HG03378 (cell line): ENCODE results near the gene NUP160.
"Not testable (repeated sequence)": the region's sequence is repeated elsewhere in the genome, so short reads cannot be mapped to it uniquely, and the experiment has no call there.

ENCODE experiments used
- ATAC-seq: cut with Tn5 transposase; IDR thresholded peaks from one replicate; pipeline ENCODE4 v1.9.1; 2021; ENCODE audit warnings: mild to moderate bottlenecking, moderate library complexity; ENCODE audit not compliant: unreplicated experiment

Gene NUP160

DNA sequence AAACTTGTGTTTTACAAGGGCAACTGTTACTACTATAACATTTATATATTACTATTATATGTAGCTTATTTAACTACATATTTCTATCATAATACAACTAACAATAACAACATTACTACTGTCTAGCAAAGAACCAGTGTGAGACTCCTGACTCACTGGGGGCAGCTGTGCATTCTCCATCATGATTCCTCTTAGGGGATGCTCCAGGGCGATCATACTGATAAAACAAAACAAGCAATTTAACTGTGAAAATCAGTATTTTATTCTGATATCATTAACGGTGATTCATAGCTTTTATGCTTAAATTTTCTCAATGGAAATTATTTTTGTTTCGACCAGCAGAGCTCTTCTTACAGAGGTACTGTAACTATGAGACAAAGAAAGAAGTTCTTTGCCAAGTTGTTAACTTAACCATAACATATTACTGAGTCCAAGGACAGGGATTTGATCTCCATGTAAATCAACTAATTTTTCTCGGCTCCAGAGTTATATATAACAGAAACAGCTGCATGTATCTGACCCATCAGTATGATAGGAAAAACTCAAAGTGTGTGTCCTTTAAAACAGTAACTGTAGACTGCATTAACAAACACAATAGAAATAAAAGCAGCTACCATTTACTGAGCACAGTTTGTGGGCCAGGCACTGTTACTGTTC is 56.2 kb downstream of the NUP160 start:
- no peak for ATAC-seq

DNA sequence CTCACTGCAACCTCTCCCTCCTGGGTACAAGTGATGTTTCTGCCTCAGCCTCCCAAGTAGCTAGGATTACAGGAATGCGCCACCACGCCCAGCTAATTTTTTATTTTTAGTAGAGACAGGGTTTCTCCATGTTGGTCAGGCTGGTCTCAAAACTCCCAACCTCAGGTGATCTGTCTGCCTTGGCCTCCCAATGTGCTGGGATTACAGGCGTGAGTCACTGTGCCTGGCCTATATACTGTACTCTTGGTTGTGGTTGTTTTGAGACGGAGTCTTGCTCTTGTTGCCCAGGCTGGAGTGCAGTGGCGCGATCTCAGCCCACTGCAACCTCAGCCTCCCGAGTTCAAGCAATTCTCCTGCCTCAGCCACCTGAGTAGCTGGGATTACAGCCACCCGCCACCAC is 58.1 kb downstream of the NUP160 start:
- not testable (repeated sequence) for ATAC-seq

DNA sequence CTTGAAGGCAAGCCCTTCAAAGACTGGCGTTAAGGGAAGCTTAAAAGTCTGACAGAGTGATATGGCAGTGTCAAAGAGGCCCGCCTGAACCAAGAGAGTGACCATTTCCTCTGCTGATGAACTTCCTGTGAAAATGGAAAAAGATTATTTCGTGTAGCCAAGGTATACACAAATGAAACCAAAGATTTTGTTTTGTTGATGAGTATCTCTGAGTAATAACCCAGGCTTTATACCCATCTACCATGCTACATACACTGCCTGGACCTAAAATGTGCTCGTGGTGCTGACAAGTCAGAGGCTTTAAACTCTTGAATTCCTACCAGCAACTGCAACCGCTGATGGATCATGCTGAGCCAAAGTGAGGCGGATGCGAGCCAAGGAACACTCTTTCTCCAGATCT is 60.0 kb downstream of the NUP160 start:
- ATAC-seq: no peak

DNA sequence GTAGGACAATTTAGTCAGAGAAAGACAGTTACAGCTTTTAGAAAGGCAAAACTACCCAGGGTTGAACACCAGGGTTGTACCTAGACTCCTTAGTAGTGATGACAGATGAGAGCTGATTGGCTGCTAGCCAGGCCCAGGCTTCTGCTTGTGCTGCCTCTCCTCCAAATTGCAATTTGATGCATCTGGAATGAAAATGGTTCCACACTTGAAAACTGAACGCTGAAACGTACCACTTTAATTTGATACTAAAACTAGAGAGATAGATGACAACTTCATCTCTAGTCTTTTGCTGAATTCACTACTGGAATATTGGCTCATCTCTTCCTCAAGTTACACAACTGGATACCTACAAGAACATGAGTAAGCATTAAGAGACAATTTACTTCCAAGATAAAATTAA is 61.8 kb downstream of the NUP160 start:
- ATAC-seq: no peak

DNA sequence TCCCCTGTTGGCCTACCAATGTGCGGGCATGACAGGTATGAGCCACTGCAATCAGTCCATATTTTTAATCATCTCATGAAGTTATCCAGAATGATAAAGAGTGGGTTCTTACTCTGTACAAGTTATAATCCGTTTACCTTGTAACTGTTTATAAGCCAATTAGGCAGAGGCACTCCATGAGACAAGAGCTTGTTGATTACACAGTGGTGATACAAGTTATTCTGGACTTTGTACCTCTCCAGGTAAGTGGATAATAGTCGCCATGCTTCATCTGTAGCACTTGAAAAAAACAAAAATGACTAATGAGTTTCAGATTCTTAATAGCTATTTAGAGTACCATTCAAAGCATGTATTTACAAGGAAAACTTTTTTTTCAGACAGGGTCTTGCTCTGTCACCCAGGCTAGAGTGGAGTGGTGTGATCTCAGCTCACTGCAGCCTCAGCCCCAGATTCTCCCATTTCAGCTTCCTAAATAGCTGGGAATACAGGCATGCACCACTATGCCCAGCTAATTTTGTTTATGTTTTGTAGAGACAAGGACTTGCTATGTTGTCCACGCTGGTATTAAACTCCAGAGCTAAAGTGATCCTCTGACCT is 63.3 kb downstream of the NUP160 start:
- no peak for ATAC-seq

DNA sequence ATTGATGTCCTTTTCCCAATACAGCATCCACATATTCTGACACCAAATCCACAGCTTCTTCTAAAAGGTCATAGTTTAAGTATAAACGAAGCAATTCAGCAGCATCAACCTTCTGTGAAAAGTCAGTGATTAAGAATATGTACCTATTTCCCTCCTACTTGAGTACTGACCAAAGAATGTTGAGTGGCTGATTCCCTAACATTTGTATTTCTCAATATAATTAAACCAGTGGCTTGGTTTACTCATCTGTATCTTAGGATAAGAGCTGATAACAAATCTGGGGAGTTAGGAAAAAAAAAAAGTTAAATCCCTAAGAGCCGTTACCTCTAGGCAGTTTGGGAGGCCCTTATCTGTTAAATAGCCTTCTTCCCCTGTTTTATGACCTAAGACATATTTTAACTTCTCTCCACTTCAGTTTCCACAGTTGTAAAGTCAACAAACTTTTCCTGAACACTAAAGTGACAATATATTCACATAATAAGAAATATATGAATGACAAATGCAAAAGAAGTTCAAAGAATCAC is 65.0 kb downstream of the NUP160 start:
- no peak for ATAC-seq

DNA sequence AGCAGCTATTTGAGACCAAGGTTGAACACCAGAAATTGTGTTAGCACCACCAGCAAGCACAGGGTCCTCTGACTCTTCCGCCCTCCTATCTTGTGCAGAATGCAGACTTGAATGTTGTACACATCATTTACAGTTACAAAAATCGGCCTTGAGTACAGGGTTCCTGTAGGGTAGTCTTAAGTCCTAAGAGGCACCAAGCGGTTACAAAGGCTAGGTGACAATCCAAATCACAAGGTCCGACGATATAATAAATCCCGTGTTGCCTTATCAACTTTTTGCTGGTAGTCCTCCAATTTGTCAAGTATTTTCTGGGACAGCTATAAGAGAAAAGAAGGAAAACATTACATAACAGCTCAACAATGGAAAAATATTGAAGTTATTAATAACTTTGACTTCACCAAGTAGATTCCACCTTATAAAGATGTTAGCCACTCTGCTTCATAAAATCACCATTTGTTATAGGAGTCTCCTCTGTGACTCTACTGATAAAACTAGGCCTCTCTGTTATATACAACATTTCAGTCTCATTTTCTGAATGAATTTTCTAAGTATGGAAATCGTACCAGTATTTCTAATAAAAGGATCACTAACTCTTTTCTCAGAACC is 69.2 kb downstream of the NUP160 start:
- no peak for ATAC-seq

DNA sequence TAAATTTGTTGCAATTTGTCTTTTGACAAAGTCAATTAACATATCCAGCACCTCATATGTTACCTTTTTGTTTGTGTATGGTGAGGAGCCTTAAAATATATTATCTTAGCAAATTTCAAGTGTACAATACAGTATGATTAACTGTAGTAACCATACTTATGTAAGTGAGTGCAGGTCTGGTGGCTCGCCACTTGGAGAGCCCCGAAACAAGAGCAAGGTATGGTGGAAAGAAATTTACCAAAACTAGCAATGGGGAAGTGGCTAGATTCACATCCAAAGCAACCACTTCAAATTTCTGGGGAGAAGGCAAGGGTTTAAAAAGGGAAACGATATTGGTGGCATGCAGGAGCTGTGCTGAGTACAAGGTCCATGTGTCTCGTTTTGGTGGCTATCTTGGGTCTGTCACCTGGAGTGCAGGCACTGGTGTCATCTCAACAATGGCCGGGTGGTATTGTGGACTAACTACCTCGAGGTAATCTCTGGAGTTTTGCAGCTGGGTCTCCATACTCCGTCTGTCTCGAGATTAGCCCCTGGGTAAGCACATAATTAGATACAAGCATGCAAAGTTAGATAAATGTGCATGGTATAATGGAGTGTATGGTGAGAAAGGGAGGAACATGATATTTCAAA is 72.8 kb downstream of the NUP160 start:
- no peak for ATAC-seq

DNA sequence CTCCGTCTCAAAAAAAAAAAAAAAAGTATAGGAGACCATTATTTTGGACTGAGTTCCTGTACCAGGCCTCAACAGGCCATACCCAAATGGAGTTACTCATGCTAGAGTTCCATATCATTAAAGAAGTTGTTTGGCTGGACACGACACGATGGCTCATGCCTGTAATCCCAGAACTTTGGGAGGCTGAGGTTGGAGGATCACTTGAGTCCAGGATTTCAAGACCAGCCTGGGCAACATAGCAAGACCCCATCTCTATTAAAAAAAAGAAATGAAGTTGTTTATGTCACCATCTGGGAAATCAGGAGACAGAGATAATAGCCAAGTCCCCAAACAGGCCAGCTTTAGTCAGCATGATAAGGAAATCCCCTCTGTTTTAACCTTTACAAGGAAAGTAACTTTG is 74.3 kb downstream of the NUP160 start:
- no peak for ATAC-seq

DNA sequence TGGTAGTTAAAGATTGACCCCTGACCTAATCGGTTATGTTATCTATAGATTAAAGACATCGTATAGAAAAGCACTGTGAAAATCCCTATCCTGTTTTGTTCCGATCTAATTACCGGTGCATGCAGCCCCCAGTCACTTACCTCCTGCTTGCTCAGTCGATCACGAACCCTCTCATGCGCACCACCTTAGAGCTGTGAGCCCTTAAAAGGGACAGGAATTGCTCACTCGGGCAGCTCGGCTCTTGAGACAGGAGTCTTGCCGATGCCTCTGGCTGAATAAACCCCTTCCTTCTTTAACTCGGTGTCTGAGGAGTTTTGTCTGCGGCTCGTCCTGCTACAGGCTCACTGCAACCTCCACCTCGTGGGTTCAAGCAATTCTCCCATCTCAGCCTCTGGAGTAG is 78.6 kb downstream of the NUP160 start:
- ATAC-seq: not testable (repeated sequence)

DNA sequence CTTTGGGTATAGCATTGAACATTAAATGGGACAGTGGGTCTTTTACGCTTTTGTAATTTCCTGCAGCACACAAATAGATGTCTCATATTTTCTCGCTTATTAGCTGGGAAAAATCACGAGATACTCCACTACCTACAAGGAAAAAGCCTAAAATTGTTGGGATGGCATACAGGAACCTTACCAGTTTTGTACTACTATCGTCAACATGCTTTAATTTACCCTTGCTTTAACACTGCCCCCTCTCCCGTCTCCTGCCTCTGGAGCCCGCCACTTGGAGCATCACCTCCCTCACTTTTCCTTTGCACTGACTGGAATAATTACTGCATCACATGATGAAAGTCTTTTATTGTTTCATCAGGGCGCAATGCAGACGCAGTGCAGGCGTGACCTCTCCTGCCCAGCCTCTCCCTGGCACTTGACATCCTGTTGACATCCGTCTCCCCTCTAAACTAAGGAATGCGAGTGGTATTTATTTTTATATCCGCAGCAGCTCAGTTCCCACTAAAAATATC is 80.0 kb downstream of the NUP160 start:
- no peak for ATAC-seq

DNA sequence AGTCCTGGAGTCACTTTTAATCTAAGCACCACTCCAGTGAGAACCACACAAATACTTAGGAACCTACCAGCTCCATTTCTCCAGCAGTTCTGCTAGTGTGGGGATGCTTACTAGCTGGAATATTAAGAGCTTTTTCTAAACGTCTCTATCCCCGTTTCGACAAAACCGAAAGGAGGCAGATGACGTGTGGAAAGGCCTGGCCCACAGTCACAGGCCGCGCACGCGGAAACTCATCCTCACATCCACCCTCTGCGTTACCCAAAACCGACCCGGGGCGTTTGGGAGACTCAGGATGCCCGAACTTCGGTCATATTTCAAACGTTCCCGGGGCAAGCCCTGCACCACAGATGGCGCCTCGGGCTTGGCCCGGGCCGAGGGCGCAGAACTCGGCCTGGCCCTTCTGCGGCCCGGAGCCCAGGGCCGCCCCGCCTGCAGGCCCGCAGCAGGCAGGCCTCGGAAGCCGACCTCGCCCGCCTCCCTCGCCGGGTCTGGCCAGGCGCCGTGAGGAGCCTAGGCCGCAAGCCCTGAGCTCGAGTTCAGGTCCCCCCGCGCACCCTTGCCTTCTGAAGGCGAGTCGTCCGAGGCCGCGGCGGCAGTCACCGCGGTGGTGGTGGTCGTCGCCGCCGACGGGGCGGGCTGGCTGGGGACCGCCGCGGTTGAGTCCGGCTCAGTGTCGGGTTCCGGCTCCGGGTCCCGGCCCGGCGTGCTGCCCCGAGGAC is 81.5 kb downstream of the NUP160 start:
- no peak for ATAC-seq

DNA sequence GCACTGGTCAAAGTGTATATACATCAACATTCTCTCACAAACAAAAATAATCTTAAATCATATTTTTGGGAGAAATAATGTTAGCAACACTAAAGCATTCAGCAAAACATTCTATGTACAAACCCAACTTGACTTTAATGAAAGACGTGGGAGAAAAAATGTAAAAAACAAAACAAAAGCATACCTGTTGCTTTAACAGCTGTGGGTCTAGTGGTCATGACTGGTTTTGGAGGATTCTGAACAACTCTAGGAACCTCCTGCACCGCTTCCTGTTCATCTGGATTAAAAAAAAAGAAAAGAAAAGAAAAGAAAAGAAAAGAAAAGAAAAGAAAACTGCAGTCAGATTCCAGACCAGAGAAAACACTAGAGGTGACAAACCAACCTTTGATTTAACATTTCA is 83.1 kb downstream of the NUP160 start:
- no peak for ATAC-seq

DNA sequence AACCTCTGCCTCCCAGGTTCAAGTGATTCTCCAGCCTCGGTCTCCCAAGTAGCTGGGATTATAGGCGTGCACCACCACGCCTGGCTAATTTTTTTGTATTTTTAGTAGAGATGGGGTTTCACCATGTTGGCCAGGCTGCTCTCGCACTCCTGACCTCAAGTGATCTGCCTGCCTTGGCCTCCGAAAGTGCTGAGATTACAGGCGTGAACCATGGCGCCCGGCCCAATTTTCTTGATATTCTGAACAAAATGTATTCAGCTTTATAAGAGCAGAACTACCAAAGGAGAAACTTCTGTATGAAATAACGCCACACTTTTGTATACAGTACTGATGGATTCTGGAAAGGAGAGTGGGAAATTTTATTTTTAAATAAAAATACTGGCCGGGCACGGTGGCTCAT is 88.9 kb downstream of the NUP160 start:
- not testable (repeated sequence) for ATAC-seq

DNA sequence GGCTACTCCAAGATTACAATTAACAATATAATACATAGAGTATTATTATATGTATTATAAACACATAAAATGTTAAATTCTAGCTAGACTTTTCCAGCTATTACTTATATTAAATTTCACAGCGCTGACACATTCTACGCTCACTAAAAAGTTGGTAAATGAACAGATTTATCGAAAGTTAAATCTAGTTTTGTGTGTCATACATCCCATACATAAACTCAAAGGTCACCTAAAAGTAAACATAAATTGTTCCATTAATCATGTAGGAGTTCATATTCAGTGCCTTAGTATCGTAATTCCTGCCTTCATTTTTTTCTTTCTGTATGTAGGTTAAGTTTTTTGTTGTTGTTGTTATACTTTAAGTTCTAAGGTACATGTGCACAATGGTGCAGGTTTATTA is 91.9 kb downstream of the NUP160 start:
- no peak for ATAC-seq

DNA sequence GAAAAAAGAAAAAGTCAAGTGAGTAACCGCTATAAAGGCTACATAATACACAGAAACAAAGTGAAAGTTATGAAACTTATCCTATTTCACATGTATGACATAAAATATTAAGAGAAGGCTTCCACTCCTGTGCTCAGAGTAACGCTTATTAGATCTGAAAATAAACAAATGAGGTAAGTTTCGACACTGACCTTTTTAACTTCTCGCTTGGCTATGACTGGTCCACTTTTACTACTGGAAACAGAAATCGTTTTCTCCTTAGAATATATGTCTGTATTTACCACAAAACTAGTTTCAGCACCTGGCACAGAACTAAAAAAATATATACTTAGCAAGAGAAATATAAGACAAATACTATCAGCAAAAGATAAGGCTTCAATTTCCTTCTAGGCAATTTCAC is 97.4 kb downstream of the NUP160 start:
- no peak for ATAC-seq

DNA sequence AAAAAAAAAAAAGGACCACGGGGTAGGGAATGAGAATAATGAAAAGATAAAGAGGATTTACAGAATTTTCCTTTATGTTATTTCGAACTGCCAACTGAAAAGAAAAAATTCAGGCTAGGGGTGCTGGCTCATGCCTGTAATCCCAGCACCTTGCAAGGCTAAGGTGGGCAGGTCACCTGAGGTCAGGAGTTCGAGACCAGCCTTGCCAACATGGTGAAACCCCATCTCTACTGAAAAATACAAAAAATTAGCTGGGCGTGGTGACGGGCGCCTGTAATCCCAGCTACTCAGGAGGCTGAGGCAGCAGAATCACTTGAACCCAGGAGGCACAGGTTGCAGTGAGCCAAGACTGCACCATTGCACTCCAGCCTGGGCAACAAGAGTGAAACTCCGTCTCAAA is 105.7 kb downstream of the NUP160 start:
- ATAC-seq: not testable (repeated sequence)

DNA sequence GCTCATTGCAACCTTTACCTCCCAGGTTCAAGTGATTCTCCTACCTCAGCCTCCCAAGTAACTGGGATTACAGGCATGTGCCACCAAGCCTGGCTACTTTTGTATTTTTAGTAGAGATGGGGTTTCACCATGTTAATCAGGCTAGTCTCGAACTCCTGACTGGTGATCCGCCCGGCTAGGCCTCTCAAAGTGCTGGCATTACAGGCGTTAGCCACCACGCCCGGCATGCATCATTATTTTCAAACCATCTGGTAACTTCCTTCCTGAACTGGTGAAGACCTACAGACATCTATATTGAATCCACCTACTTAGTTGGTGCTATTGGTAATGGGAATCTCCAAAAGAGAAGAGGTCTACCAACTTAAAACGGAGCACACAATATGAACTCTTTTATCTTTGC is 110.3 kb downstream of the NUP160 start:
- ATAC-seq: not testable (repeated sequence)

DNA sequence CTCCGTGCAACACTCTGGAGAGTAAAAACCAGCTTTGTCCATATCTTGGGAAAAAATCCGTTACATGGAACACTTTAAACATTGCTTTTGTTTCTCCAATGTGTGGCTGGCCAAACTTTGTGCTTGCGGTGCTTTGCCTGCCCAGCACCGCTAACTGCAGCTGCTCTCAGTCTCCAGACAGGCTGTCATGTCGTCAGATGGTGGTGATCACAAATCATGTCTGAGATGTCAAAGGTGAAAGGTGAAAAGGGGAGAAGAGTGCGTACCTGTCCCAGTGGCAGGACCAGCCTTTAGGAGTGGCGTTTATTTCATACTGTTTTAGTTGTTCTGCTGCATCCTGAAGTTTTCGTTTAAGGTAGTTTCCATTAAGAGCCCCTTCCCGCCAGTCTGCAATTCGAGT is 115.9 kb downstream of the NUP160 start:
- ATAC-seq: no peak

DNA sequence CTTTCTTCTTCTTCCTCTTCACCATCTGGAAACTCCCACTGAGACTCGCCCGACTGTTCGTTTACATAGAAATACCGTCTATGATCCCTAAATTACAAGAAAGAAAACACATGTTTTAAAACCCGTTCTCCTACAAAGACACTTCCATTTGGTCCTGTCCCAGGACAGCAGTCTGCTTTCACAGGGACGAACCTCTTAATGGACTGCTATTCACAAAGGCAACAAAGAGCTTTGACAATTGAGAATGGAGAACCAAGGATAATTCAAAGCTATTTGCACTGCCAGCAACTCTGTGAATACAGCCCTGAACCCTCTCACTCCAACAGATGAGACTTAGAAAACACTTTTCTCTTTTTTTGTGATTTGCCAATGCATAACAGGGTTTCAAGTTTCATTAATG is 116.7 kb downstream of the NUP160 start:
- ATAC-seq: no peak
